ENCODE measurements around the gene CELA2B.

The CELA2B gene

DNA sequence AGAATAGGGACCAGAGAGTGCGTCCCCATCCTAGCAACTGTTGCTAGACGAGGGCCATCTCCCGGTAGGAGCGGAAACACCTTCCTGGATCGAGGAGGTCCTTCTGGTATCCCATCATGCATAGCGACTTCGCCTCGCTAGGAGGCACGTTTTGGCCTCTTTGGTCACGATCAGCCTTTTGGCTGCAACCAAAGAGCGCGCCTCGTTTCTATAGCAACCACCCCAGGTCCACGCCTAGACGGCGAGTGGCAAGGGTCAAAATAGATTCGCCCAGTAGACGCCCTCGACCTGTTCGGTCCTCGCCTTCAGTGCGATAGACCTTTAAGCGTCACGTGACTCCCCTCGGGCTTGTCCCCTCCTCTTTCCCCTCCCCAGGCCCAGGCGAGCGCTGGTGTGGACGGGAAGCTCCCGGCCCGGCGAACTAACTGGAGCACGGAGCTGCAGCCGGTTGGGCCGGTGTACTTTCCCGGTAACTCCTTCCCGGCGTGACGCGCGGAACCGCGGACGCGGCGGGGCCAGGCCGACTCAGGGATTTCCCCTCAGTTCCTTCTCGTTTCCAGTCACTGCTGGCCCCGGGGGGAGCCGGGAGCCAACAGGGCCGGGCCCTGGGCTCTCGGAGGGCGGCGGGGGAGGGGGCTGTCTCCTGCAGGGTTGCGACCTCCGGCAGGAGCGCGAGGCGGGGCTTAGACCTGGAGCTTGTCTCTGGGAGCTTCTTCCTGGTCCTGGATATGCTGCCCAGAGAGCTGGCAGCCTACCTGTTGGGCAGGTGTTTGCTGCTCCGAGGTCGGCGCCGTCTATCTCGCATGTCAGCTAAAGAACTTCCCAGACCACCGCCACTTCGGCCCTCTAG is 50.8 kb downstream of the CELA2B start, which contains the start of gene DNAJC16:
Gene DNAJC16, plus strand, starts transcription at position 359 of the 850 bp plus-strand sequence. CDS start 2,258 bp downstream, outside the sequence.
- DNase-seq, result peak; percentile 99

- no peak for DNase-seq
These were observed 55.1 kb downstream of the CELA2B start for GRCh38 chr1:15531003-15531402.

GRCh38 chr1:15531682-15532081 is 55.8 kb downstream of the CELA2B start:
- no peak for DNase-seq

- no peak for DNase-seq
These were observed 62.9 kb downstream of the CELA2B start for GRCh38 chr1:15538771-15539170.

- DNase-seq, result no peak
These were observed 64.3 kb downstream of the CELA2B start for GRCh38 chr1:15540186-15540585.

All from CD4-positive, alpha-beta T cell treated with Interferon alpha-2 for 1 hour (primary cell).